ENCODE data around the gene AATK. TPM values are rescaled to one million over a fixed set of nuclear protein-coding genes. Genes with fewer than 3 reads are reported as not detected.

Gene AATK
- total RNA-seq, 1 donor from 2014 or later, result 72.5 TPM

- H3K4me1 ChIP-seq, result no peaks in the 10 kb centered on the region
- H3K36me3 ChIP-seq, result no peaks in the 10 kb centered on the region
- no peak overlapping the region for H3K4me3 ChIP-seq
- intact Hi-C loops (cut with DNase I), result no loop called here
- no peaks in the 10 kb centered on the region for H3K9me3 ChIP-seq
- DNase-seq (no peak), ATAC-seq (no peak)
- H3K27ac ChIP-seq, result no peak overlapping the region
- TF ChIP-seq, protein P1, sequence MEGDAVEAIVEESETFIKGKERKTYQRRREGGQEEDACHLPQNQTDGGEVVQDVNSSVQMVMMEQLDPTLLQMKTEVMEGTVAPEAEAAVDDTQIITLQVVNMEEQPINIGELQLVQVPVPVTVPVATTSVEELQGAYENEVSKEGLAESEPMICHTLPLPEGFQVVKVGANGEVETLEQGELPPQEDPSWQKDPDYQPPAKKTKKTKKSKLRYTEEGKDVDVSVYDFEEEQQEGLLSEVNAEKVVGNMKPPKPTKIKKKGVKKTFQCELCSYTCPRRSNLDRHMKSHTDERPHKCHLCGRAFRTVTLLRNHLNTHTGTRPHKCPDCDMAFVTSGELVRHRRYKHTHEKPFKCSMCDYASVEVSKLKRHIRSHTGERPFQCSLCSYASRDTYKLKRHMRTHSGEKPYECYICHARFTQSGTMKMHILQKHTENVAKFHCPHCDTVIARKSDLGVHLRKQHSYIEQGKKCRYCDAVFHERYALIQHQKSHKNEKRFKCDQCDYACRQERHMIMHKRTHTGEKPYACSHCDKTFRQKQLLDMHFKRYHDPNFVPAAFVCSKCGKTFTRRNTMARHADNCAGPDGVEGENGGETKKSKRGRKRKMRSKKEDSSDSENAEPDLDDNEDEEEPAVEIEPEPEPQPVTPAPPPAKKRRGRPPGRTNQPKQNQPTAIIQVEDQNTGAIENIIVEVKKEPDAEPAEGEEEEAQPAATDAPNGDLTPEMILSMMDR (IDR thresholded peaks at IDR 0.05), result no peak
- no peaks in the 10 kb centered on the region for H3K27me3 ChIP-seq
These were observed 7.2 kb upstream of the AATK start for GRCh38 chr17:81173052-81173761.

GRCh38 chr17:81171941-81172340 is 5.9 kb upstream of the AATK start:
- Histone ChIP-seq H3K4me3 (no peak overlapping the region), H3K27ac (no peak overlapping the region), H3K27me3 (no peaks in the 10 kb centered on the region), H3K36me3 (no peaks in the 10 kb centered on the region), H3K4me1 (no peaks in the 10 kb centered on the region), H3K9me3 (no peaks in the 10 kb centered on the region)
- DNase-seq, result no peak
- intact Hi-C loops (cut with DNase I), result no loop called here
- TF ChIP-seq, protein P1 (IDR thresholded peaks at IDR 0.05), result no peak
- peak; percentile 86 for ATAC-seq

DNA sequence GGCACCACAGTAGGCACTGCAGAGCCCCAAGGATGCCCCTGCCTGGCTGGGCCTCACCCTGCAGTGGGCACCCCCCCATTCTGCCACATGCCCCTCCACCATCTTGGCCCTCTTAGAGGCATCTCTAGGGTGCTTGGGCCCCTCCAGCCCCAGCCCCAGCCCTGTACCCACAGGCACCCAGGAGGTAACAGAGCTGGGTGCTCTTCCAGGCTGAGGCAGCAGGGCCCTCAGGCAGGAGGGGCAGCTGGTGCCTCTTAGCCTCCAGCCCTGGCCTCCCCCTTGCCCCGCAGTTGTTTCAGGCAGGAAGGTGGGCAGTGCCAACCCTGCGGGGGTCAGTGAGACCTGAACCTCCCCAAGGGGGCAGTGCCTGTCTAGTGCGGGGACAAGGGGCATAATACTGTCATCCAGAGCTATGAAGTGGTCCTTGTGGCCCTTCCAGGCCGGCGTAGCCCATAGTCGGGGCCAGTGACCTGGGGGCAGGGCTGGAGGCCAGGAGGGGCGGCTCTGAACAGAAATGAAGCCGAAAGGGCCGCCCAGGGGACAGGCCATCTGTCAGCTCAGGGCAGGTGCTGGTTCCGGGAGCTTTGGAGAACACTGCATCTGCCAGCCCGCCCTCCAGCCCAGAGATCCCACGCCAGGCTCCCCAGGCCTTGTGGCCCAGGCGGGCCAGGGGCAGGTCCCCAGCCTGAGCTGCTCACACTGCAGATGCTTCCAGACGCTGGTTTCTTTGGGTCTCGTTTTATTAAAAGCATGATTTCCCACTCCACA is 4.9 kb upstream of the AATK start:
- intact Hi-C loops (cut with DNase I), result no loop called here
- Histone ChIP-seq H3K4me3 (no peak overlapping the region), H3K27ac (no peak overlapping the region), H3K4me1 (no peaks in the 10 kb centered on the region), H3K9me3 (no peaks in the 10 kb centered on the region), H3K36me3 (no peaks in the 10 kb centered on the region), H3K27me3 (peaks cover 4% of the 10 kb centered on the region)
- ATAC-seq (no peak), DNase-seq (no peak)
- TF ChIP-seq, protein P1 (IDR thresholded peaks at IDR 0.05), result no peak

DNA sequence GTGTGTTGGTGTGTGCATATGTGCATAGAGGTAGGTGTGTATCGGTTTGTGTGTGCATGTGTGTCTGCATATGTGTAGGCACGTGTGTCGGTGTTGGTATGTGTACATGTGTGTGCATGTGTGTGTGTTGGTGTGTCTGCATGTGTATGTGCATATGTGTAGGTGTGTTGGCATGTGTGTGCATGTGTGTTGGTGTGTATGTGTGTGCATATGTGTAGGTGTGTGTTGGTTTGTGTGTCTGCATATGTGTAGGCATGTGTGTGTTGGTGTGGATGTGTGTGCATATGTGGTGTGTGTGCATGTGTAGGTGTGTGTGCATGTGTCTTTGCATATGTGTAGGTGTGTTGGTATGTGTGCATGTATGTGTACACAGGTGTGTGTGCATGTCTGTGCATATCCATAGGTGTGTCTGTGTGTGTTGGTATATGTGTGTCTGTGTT is 3.9 kb upstream of the AATK start:
- TF ChIP-seq, protein P1 (IDR thresholded peaks at IDR 0.05), result no peak
- intact Hi-C loops (cut with DNase I), result no loop called here

GRCh38 chr17:81167638-81168037 is 1.6 kb upstream of the AATK start:
- peaks cover 15% of the 10 kb centered on the region for H3K27me3 ChIP-seq
- DNase-seq (no peak), ATAC-seq (no peak)
- peaks cover 4% of the 10 kb centered on the region for H3K4me1 ChIP-seq
- no peaks in the 10 kb centered on the region for H3K36me3 ChIP-seq
- no peak overlapping the region for H3K4me3 ChIP-seq
- intact Hi-C loops (cut with DNase I), result no loop called here
- no peak overlapping the region for H3K27ac ChIP-seq
- no peaks in the 10 kb centered on the region for H3K9me3 ChIP-seq
- TF ChIP-seq, protein P1 (IDR thresholded peaks at IDR 0.05), result no peak

More for the DNA sequence above, 3.9 kb upstream of the AATK start:
- Histone ChIP-seq H3K4me3 (no peak overlapping the region), H3K36me3 (no peaks in the 10 kb centered on the region), H3K27me3 (peaks cover 13% of the 10 kb centered on the region), H3K27ac (no peak overlapping the region), H3K9me3 (no peaks in the 10 kb centered on the region), H3K4me1 (peaks cover 4% of the 10 kb centered on the region)
- ATAC-seq (no peak), DNase-seq (no peak)
